GM23248 (cell line): ENCODE data around the gene DNAAF8. TPM values are rescaled to one million over a fixed set of nuclear protein-coding genes. Genes with fewer than 3 reads are reported as not detected.

ENCODE experiments used
- DNase-seq: peaks from one replicate; pipeline ENCODE4 v3.0.0-alpha.2; 2015
- H2AFZ ChIP-seq: fragments of 200-600 bp; sonication (generic); 2 replicates; pipeline ENCODE4 v1.6.1; 2016; ENCODE audit warnings: antibody characterized with exemption
- H3F3A ChIP-seq: fragments of 200-600 bp; sonication (generic); 2 replicates; pipeline ENCODE4 v1.6.1; 2016; ENCODE audit warnings: mild to moderate bottlenecking, antibody characterized with exemption, mixed run types; ENCODE audit not compliant: insufficient read depth
- H3K27ac ChIP-seq: fragments of 200-600 bp; sonication (generic); 2 replicates; pipeline ENCODE4 v1.5.1; 2016; ENCODE audit warnings: mild to moderate bottlenecking
- H3K27me3 ChIP-seq: fragments of 200-600 bp; sonication (generic); replicated peaks from 2 replicates; pipeline ENCODE4 v1.6.1; 2016; ENCODE audit warnings: mild to moderate bottlenecking; ENCODE audit not compliant: insufficient read depth
- H3K36me3 ChIP-seq: fragments of 200-600 bp; sonication (generic); 2 replicates; pipeline ENCODE4 v1.6.1; 2016; ENCODE audit warnings: low read depth, mild to moderate bottlenecking
- H3K4me1 ChIP-seq: fragments of 200-600 bp; sonication (generic); 2 replicates; pipeline ENCODE4 v1.6.1; 2016; ENCODE audit warnings: mild to moderate bottlenecking; ENCODE audit not compliant: insufficient read depth
- H3K4me2 ChIP-seq: fragments of 200-600 bp; sonication (generic); one replicate; pipeline ENCODE4 v1.6.1; 2016; ENCODE audit warnings: mild to moderate bottlenecking; ENCODE audit not compliant: unreplicated experiment
- H3K4me3 ChIP-seq: fragments of 200-600 bp; sonication (generic); 2 replicates; pipeline ENCODE4 v1.5.1; 2016; ENCODE audit warnings: mild to moderate bottlenecking
- H3K79me2 ChIP-seq: fragments of 200-600 bp; sonication (generic); 2 replicates; pipeline ENCODE4 v1.6.1; 2016; ENCODE audit warnings: mild to moderate bottlenecking; ENCODE audit not compliant: insufficient read depth
- H3K9ac ChIP-seq: fragments of 200-600 bp; sonication (generic); 2 replicates; pipeline ENCODE4 v1.6.1; 2016; ENCODE audit warnings: mild to moderate bottlenecking
- H3K9me2 ChIP-seq: fragments of 200-600 bp; sonication (generic); 2 replicates; pipeline ENCODE4 v1.6.1; 2016; ENCODE audit warnings: mixed run types, mild to moderate bottlenecking, moderate library complexity; ENCODE audit not compliant: insufficient read depth
- H3K9me3 ChIP-seq: fragments of 200-600 bp; sonication (generic); one replicate; pipeline ENCODE4 v1.6.1; 2017; ENCODE audit warnings: low read depth
- H4K20me1 ChIP-seq: fragments of 200-600 bp; sonication (generic); 2 replicates; pipeline ENCODE4 v1.6.0; 2016; ENCODE audit not compliant: insufficient read depth
- EZH2 ChIP-seq: fragments of 200-600 bp; sonication (generic); IDR thresholded peaks from 2 replicates; pipeline ENCODE4 v1.6.1; 2018; ENCODE audit warnings: antibody characterized with exemption, mild to moderate bottlenecking; ENCODE audit not compliant: insufficient read depth, poor library complexity, severe bottlenecking
- EZH2phosphoT487 ChIP-seq: fragments of 200-600 bp; sonication (generic); IDR thresholded peaks from 2 replicates; pipeline ENCODE4 v1.6.1; 2018; ENCODE audit warnings: antibody characterized with exemption, moderate library complexity, mild to moderate bottlenecking, low read depth; ENCODE audit not compliant: insufficient read depth
- WGBS, 2 experiments: methylation state at CpG; one replicate each; pipeline ENCODE4 v1.1.6; 2015 to 2017; ENCODE audit warnings: low lambda C conversion rate in 2 of 2, low coverage in 1 of 2; ENCODE audit errors: missing lambda C conversion rate in 2 of 2; 5-methylcytosine and 5-hydroxymethylcytosine counted together
- in situ Hi-C: fragments of 300-500 bp; cut with MboI; formaldehyde crosslinking; loops from 2 replicates; pipeline ENCODE4 v1.15.0; 2020
- polyA plus RNA-seq: library from polyadenylated mRNA; unstranded; fragments of >200 nt; fragmentation: Nextera tagmentation; extraction: Ambion mirVana; gene quantifications from 2 replicates; pipeline ENCODE4 v1.2.1, GENCODE V29; 2016
- total RNA-seq: library from RNA; depleted of rRNA; stranded (reverse); fragments of >200 nt; shearing (Covaris generic); gene quantifications from 2 replicates; pipeline ENCODE4 v1.2.3, GENCODE V29; 2014

The DNAAF8 gene
- total and polyA plus RNA-seq, 2 experiments from 2014 or later: 0.86 to 1.7 TPM

DNA sequence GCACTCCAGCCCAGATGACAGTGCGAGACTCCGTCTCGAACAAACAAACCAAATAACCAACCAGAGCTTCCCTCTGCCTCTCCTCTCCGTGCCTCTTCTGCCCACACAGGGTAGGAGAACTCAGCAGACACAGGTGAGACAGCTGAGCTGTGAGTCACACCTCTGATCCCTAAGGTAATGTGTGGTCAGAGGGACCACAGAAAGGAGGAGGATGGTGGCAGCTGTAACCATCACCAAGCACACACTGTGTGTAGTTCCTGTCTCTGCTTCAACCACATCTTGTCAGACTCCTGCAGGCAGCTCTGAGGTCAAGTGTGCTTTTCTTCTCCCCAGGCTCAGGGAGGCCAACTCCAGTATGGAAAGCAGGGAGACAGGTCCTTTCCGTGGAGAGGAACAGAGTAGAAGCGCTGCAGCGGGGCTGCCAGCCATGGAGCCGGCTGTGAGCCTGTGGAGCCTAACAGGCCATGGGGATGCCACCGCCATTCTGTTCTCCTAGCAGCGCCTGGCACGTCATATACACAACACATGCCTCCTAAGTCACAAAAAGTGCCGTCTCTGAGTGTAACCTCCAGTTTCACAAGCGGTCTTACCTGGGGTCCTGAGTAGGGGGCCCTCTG lies 33.8 kb upstream of the DNAAF8 start:
- Histone ChIP-seq H3K9ac (no peak overlapping the region), H3K27ac (no peak overlapping the region), H2AFZ (no peak overlapping the region), H3K4me2 (no peak overlapping the region), H3K4me3 (no peak overlapping the region), H3K79me2 (no peaks in the 10 kb centered on the region), H3K4me1 (peaks cover 3% of the 10 kb centered on the region), H3F3A (0 out of 2 replicates have a peak, but pooled peaks cover 8% of the 10 kb centered on the region), H4K20me1 (no peaks in the 10 kb centered on the region), H3K27me3 (no peaks in the 10 kb centered on the region), H3K36me3 (0 out of 2 replicates have a peak, but pooled peaks cover 3% of the 10 kb centered on the region), H3K9me3 (no peaks in the 10 kb centered on the region), H3K9me2 (no peaks in the 10 kb centered on the region)
- 97 to 99% methylated on average over 13 of the region's 13 CpGs for WGBS, 2 experiments
- TF ChIP-seq EZH2phosphoT487: no peak
- TF ChIP-seq EZH2: no peak
- in situ Hi-C loops: no loop called here
- no peak for DNase-seq

- Histone ChIP-seq H2AFZ (no peak overlapping the region), H3K36me3 (no peaks in the 10 kb centered on the region), H3K27me3 (no peaks in the 10 kb centered on the region), H3K4me1 (no peaks in the 10 kb centered on the region), H3K9me2 (no peaks in the 10 kb centered on the region), H3K9me3 (no peaks in the 10 kb centered on the region), H4K20me1 (no peaks in the 10 kb centered on the region), H3K79me2 (no peaks in the 10 kb centered on the region), H3F3A (0 out of 2 replicates have a peak, but pooled peaks cover 1% of the 10 kb centered on the region), H3K9ac (no peak overlapping the region), H3K27ac (no peak overlapping the region), H3K4me2 (no peak overlapping the region), H3K4me3 (no peak overlapping the region)
- in situ Hi-C loops: no loop called here
- WGBS, 2 experiments: 92% methylated on average over 33 of the region's 33 CpGs
- DNase-seq: no peak
- TF ChIP-seq EZH2 (no peak), EZH2phosphoT487 (no peak)
Measured at GRCh38 chr16:4700997-4701743, 33.2 kb upstream of the DNAAF8 start.

DNA sequence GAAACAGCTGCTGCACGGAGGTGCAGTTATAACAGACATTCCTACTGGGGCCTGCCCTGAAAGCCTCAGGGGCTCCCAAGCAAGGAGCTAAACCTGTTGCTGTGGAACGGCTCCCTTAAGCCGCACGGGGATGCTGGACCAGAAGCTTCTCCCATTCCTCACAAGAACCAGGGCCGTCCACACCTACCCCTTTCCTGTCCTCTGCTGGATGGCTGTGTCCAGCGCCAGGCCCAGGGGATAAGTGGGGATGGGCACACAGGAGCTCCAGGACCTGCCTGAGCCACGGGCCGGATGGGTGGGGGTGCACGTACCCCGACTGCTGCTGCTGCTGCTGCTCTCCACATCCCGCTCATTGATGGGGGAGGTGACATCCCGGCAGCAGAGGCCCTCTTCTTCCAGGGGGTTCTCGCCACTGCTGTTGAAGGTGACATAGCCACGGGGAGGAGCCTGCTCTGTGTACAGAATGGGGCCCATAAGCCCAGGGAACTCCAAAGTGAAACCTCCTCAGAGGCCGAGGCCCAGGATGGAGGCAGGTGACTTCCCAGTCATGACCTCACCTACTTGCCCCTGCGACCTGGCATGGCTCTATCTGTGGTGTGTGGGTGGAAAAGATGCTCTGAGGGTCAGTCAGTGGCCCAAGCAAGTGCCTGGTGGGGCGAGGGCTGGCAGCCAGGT lies 32.4 kb upstream of the DNAAF8 start:
- Histone ChIP-seq H3K4me3 (no peak overlapping the region), H3K79me2 (no peaks in the 10 kb centered on the region), H3K9me3 (no peaks in the 10 kb centered on the region), H3K4me1 (no peaks in the 10 kb centered on the region), H3F3A (no peaks in the 10 kb centered on the region), H3K4me2 (no peak overlapping the region), H3K27me3 (no peaks in the 10 kb centered on the region), H2AFZ (no peak overlapping the region), H3K27ac (no peak overlapping the region), H4K20me1 (no peaks in the 10 kb centered on the region), H3K9me2 (no peaks in the 10 kb centered on the region), H3K9ac (no peak overlapping the region), H3K36me3 (no peaks in the 10 kb centered on the region)
- in situ Hi-C loops: no loop called here
- no peak for DNase-seq
- no peak for TF ChIP-seq EZH2
- no peak for TF ChIP-seq EZH2phosphoT487
- WGBS, 2 experiments: 95 to 96% methylated on average over 17 of the region's 17 CpGs

GRCh38 chr16:4702466-4702808 lies 31.9 kb upstream of the DNAAF8 start:
- no peaks in the 10 kb centered on the region for H3K4me1 ChIP-seq
- WGBS, 2 experiments: 75 to 83% methylated on average over 7 of the region's 7 CpGs
- no peak overlapping the region for H3K4me3 ChIP-seq
- H3F3A ChIP-seq: no peaks in the 10 kb centered on the region
- no peak overlapping the region for H3K27ac ChIP-seq
- in situ Hi-C loops: no loop called here
- no peak overlapping the region for H3K9ac ChIP-seq
- no peak overlapping the region for H2AFZ ChIP-seq
- peaks cover 2% of the 10 kb centered on the region; the same call in 1 of the 2 replicates for H3K36me3 ChIP-seq
- no peak for DNase-seq
- H4K20me1 ChIP-seq: no peaks in the 10 kb centered on the region
- H3K4me2 ChIP-seq: no peak overlapping the region
- no peak for TF ChIP-seq EZH2
- no peak for TF ChIP-seq EZH2phosphoT487
- no peaks in the 10 kb centered on the region for H3K27me3 ChIP-seq
- H3K79me2 ChIP-seq: no peaks in the 10 kb centered on the region
- H3K9me2 ChIP-seq: no peaks in the 10 kb centered on the region
- no peaks in the 10 kb centered on the region for H3K9me3 ChIP-seq
